ENCODE measurements around the gene AKAP13.

DNA sequence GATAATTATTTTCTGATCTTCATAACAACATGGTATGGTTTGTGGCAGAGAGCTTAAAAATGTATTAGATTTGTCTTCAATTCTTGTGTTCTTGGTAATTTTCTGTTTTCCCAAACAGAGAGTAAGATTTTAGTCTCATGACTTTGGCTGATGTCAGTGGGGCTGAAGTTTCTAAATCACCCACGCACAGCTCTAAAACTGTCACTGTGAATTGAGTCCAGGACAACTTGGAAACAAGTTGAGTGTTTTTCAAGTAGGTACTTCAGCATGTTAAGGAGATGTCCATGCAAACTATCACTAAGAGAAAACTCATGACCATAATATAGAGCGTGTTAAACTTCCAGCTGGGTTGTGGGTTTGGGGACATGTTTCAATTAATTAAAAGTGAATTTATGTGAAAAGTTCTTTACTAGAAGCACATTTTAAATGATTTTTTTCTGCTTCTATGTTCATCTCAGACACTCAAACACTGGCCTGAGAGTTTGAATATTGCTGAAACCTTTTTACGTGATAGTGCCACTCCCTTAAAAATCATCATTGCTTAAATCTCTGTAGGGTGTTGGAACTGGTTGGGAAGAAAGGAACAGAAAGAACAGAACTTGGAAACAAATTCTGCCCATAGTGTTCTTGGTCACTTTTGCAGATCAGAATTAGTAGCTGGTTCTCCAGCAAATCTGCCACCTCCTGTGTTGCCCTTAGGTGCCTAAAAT, 324.5 kb downstream of the AKAP13 start:
- TF ChIP-seq EZH2 (IDR thresholded peaks at IDR 0.05; ENCODE audit: borderline replicate concordance, low read depth, low read length, poor library complexity, severe bottlenecking) (no peak), CTCF (conservative IDR thresholded peaks at IDR 0.05; ENCODE audit: low read depth, low read length) (no peak)

Data from A673 (cell line).